HFF-Myc (cell line): ENCODE measurements around the gene ZNF148.

Experiments used
- DNase-seq: peaks from one replicate; pipeline ENCODE4 v3.0.0-alpha.2; 2011; ENCODE audit warnings: low read depth; ENCODE audit errors: extremely low read depth
- H3K4me3 ChIP-seq: replicated peaks from 2 replicates; pipeline ENCODE4 v1.5.1; 2011; ENCODE audit warnings: low read depth, mild to moderate bottlenecking, control low read depth, low read length
- TF ChIP-seq, protein P1 (sequence below): IDR thresholded peaks from 2 replicates; pipeline ENCODE4 v1.5.1; 2012; ENCODE audit warnings: mild to moderate bottlenecking, low read depth, low read length, control low read depth; ENCODE audit errors: missing control alignments

Gene ZNF148

GRCh38 chr3:125212509-125213363 is 162.4 kb downstream of the ZNF148 start, which contains the start of gene SLC12A8:
TSS of gene SLC12A8 (minus strand) at chr3:125212748. CDS start at chr3:125211349, 1,399 bp downstream.
- TF ChIP-seq, protein P1, sequence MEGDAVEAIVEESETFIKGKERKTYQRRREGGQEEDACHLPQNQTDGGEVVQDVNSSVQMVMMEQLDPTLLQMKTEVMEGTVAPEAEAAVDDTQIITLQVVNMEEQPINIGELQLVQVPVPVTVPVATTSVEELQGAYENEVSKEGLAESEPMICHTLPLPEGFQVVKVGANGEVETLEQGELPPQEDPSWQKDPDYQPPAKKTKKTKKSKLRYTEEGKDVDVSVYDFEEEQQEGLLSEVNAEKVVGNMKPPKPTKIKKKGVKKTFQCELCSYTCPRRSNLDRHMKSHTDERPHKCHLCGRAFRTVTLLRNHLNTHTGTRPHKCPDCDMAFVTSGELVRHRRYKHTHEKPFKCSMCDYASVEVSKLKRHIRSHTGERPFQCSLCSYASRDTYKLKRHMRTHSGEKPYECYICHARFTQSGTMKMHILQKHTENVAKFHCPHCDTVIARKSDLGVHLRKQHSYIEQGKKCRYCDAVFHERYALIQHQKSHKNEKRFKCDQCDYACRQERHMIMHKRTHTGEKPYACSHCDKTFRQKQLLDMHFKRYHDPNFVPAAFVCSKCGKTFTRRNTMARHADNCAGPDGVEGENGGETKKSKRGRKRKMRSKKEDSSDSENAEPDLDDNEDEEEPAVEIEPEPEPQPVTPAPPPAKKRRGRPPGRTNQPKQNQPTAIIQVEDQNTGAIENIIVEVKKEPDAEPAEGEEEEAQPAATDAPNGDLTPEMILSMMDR: no peak
- H3K4me3 ChIP-seq: peak within 1 kb of the TSS; percentile 43
- DNase-seq: no peak

DNA sequence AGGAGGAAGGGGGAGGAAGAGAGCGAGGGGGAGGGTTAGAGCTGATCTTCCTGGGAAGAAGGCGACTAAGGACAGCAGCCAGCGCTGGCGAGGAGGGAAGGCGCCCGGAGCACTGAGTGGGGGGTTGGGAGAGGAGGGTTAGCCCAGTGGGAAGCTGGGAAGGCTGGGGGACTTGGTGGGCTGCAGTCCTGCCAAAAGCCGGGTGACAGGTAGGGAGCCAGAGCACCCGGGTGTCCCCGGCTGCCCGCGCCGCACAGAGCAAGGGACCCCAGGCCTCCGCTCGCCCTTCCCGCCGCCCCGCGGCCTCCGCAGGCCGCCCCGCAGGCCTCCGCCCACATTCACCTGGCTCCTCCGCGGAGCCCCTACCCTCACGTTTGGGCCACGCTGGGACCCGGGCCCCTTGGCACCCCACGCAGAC is 163.0 kb downstream of the ZNF148 start:
- no peak for DNase-seq
- H3K4me3 ChIP-seq: peak overlapping the region; percentile 43
- TF ChIP-seq, protein P1: no peak

- TF ChIP-seq, protein P1: no peak
- no peak for DNase-seq
- peak overlapping the region; percentile 43 for H3K4me3 ChIP-seq
These were observed 163.5 kb downstream of the ZNF148 start for GRCh38 chr3:125211523-125212090.

DNA sequence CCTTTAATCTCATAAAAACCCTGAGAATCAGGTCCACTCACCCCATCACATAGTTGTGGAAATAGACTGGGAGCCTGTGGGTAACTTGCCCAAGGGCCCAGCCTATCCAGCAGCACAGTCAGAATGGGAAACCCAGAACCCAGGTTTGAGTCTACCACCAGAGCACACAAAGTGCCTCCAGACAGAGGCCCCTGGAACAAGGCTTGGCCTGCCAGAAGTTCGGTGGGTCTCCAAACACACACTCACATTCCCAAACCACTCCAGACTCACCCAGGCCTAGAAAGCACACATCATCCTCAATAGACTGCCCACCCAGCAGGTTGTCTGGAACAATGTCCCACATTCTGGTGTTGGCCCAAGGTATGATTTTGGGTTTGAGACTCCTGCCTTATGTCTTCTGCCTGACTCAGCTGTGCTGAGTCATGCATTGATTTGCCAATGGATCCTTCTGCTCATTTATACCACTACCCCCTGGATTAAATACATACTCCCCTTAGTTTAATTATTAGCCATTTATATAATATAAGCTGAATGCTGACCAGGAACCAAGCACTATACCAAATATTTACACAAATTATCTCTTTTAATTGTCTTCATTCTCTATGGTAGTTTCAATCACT is 167.1 kb downstream of the ZNF148 start:
- H3K4me3 ChIP-seq: no peak overlapping the region
- TF ChIP-seq, protein P1: no peak
- DNase-seq: no peak

- no peak for DNase-seq
- TF ChIP-seq, protein P1: no peak
- H3K4me3 ChIP-seq: no peak overlapping the region
These were observed 167.6 kb downstream of the ZNF148 start for GRCh38 chr3:125207507-125207906.

GRCh38 chr3:125206934-125207333 is 168.2 kb downstream of the ZNF148 start:
- TF ChIP-seq, protein P1: no peak

More at GRCh38 chr3:125206934-125207333, 168.2 kb downstream of the ZNF148 start:
- H3K4me3 ChIP-seq: no peak overlapping the region
- DNase-seq: no peak
